ENCODE results near the gene BCL6B. TPM values are rescaled to one million over a fixed set of nuclear protein-coding genes. Genes with fewer than 3 reads are reported as not detected.

Gene BCL6B
- total RNA-seq, 1 experiment from 2014 or later = 0.57 TPM

DNA sequence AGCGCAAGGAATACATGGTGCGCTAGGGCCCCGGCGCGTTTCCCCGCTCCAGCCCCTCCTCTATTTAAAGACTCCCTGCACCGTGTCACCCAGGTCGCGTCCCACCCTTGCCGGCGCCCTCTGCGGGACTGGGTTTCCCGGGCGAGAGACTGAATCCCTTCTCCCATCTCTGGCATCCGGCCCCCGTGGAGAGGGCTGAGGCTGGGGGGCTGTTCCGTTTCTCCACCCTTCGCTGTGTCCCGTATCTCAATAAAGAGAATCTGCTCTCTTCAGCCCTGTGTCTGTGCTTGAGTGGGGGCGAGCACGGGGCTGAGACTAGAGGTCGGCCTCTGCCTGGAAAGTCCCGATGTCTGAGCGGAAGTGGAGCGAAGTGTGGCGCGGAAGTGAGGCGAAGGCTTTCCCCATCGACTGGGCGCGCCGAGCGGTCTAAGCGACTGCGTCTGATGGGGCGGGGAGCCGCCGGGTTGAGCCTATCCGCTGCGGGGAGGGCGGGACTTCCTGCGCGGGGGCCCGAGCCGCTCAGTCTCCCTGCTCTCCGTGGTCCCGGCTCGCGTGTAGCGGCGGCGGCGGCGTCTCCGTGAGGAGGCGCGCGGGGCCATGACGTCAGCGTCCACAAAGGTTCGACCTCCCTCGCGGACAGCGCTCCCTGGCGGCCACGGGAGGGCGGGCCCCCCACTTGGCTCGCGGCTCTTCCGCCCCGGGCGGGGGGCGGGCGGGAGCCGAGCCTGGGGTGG, 8.4 kb upstream of the BCL6B start:
- intact Hi-C loops (cut with micrococcal nuclease) = no loop called here
- Histone ChIP-seq H3K27me3 (ENCODE audit: insufficient read depth, low read length) (no peaks in the 10 kb centered on the region), H2AFZ (ENCODE audit: low read depth, low read length, poor library complexity, severe bottlenecking) (no peak overlapping the region), H3K36me3 (ENCODE audit: control insufficient read depth in 1 of 2, insufficient read depth in 2 of 2, low read length in 2 of 2) (no peaks in the 10 kb centered on the region), H3K27ac (ENCODE audit: low read depth, low read length) (peak overlapping the region; percentile 94), H3K9me2 (ENCODE audit: insufficient read depth) (no peaks in the 10 kb centered on the region), H4K20me1 (ENCODE audit: insufficient read depth) (no peaks in the 10 kb centered on the region), H3K4me1 (ENCODE audit: control insufficient read depth in 1 of 2, insufficient read depth in 2 of 2, low read length in 2 of 2) (peaks cover 11 to 27% of the 10 kb centered on the region in 2 experiments; a peak in 3 of 4 replicates), H3K79me2 (ENCODE audit: insufficient read depth, low read length) (peaks cover 48% of the 10 kb centered on the region), H3K4me2 (ENCODE audit: low read length) (peak overlapping the region; percentile 100), H3K9me3 (ENCODE audit: control insufficient read depth in 1 of 2, insufficient read depth in 1 of 2, low read depth in 1 of 2, low read length in 2 of 2) (no peaks in the 10 kb centered on the region), H3K4me3 (replicated peaks in 1 of 2; ENCODE audit: low read depth in 1 of 2, low read length in 2 of 2) (peak overlapping the region; percentile 61 to 74), H3K9ac (ENCODE audit: low read length) (peak overlapping the region; percentile 98)
- DNase-seq (ENCODE audit: low read depth, low spot score) = peak; percentile 85
- CTCF ChIA-PET = interaction anchor here (0.7 to 1.7 kb wide), 6 partner anchors 10 to 347 kb away, joined by 3 to 7 read pairs (median 4); partner anchors contain the start of gene ALOX12
- BruUV-seq (replicated peaks) = no TSS peak
- POLR2A ChIA-PET = interaction anchor here (1.0 to 1.5 kb wide), 2 partner anchors 9 to 170 kb away, joined by 3 to 4 read pairs; no protein-coding TSS in a partner anchor
- RAD21 ChIA-PET (ENCODE audit: low non-redundant PET in 1 of 2, low total read pairs in 2 of 2, uncharacterized antibody in 2 of 2, unreplicated experiment in 2 of 2) = no interaction called here
- peak; percentile 92 for ATAC-seq
- no peak for TF ChIP-seq RAD21 (IDR thresholded peaks at IDR 0.05; ENCODE audit: low read depth)
- peak; percentile 68 for TF ChIP-seq SP1 (IDR thresholded peaks at IDR 0.05; ENCODE audit: low read depth)
- peak; percentile 46 for TF ChIP-seq YY1 (IDR thresholded peaks at IDR 0.05; ENCODE audit: extremely low read depth, insufficient replicate concordance, low read depth, low read length)
- TF ChIP-seq EGR1 (IDR thresholded peaks at IDR 0.05; ENCODE audit: low read depth) = no peak
- TF ChIP-seq, protein P1, sequence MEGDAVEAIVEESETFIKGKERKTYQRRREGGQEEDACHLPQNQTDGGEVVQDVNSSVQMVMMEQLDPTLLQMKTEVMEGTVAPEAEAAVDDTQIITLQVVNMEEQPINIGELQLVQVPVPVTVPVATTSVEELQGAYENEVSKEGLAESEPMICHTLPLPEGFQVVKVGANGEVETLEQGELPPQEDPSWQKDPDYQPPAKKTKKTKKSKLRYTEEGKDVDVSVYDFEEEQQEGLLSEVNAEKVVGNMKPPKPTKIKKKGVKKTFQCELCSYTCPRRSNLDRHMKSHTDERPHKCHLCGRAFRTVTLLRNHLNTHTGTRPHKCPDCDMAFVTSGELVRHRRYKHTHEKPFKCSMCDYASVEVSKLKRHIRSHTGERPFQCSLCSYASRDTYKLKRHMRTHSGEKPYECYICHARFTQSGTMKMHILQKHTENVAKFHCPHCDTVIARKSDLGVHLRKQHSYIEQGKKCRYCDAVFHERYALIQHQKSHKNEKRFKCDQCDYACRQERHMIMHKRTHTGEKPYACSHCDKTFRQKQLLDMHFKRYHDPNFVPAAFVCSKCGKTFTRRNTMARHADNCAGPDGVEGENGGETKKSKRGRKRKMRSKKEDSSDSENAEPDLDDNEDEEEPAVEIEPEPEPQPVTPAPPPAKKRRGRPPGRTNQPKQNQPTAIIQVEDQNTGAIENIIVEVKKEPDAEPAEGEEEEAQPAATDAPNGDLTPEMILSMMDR (IDR thresholded peaks at IDR 0.05 in 2 of 3, conservative IDR thresholded peaks at IDR 0.05 in 1 of 3; ENCODE audit: borderline replicate concordance in 1 of 3, insufficient read depth in 1 of 3, low read depth in 2 of 3, low read length in 2 of 3) = peak in 2 of 3 experiments; percentile 52 to 56; a peak in 4 of 6 replicates
- TF ChIP-seq POLR2A (IDR thresholded peaks at IDR 0.05; ENCODE audit: borderline replicate concordance, extremely low read depth, insufficient read depth, insufficient read length) = peak; percentile 51
- TF ChIP-seq POLR2AphosphoS5 (IDR thresholded peaks at IDR 0.05; ENCODE audit: low read depth, low read length) = peak; percentile 88
- TF ChIP-seq ZFX (IDR thresholded peaks at IDR 0.05) = peak; percentile 27; the same call in 1 of the 2 replicates
- TF ChIP-seq FOSL1 (IDR thresholded peaks at IDR 0.05; ENCODE audit: low read depth) = no peak
- no peak for TF ChIP-seq EZH2phosphoT487 (IDR thresholded peaks at IDR 0.05; ENCODE audit: borderline replicate concordance)
- no peak for TF ChIP-seq CBX3 (IDR thresholded peaks at IDR 0.05; ENCODE audit: low read depth)
- TF ChIP-seq, protein P2, sequence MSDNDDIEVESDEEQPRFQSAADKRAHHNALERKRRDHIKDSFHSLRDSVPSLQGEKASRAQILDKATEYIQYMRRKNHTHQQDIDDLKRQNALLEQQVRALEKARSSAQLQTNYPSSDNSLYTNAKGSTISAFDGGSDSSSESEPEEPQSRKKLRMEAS (IDR thresholded peaks at IDR 0.05) = peak; percentile 71; the same call in 1 of the 2 replicates
- TF ChIP-seq, protein P3, sequence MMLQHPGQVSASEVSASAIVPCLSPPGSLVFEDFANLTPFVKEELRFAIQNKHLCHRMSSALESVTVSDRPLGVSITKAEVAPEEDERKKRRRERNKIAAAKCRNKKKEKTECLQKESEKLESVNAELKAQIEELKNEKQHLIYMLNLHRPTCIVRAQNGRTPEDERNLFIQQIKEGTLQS (IDR thresholded peaks at IDR 0.05) = no peak
- TF ChIP-seq, protein P4, sequence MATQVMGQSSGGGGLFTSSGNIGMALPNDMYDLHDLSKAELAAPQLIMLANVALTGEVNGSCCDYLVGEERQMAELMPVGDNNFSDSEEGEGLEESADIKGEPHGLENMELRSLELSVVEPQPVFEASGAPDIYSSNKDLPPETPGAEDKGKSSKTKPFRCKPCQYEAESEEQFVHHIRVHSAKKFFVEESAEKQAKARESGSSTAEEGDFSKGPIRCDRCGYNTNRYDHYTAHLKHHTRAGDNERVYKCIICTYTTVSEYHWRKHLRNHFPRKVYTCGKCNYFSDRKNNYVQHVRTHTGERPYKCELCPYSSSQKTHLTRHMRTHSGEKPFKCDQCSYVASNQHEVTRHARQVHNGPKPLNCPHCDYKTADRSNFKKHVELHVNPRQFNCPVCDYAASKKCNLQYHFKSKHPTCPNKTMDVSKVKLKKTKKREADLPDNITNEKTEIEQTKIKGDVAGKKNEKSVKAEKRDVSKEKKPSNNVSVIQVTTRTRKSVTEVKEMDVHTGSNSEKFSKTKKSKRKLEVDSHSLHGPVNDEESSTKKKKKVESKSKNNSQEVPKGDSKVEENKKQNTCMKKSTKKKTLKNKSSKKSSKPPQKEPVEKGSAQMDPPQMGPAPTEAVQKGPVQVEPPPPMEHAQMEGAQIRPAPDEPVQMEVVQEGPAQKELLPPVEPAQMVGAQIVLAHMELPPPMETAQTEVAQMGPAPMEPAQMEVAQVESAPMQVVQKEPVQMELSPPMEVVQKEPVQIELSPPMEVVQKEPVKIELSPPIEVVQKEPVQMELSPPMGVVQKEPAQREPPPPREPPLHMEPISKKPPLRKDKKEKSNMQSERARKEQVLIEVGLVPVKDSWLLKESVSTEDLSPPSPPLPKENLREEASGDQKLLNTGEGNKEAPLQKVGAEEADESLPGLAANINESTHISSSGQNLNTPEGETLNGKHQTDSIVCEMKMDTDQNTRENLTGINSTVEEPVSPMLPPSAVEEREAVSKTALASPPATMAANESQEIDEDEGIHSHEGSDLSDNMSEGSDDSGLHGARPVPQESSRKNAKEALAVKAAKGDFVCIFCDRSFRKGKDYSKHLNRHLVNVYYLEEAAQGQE (IDR thresholded peaks at IDR 0.05; ENCODE audit: low read depth) = no peak
- no peak for TF ChIP-seq CEBPB (IDR thresholded peaks at IDR 0.05; ENCODE audit: low read depth)
- peak; percentile 60; the same call in 1 of the 2 replicates for TF ChIP-seq SIN3A (IDR thresholded peaks at IDR 0.05; ENCODE audit: low read depth)
- TF ChIP-seq SRF (IDR thresholded peaks at IDR 0.05; ENCODE audit: low read depth) = no peak
- no peak; the same call in 1 of the 2 replicates for TF ChIP-seq ELF1 (IDR thresholded peaks at IDR 0.05; ENCODE audit: borderline replicate concordance, low read depth)
- no peak for TF ChIP-seq EZH2 (IDR thresholded peaks at IDR 0.05)
- no peak for TF ChIP-seq JUND (IDR thresholded peaks at IDR 0.05)
- no peak for TF ChIP-seq ZNF274 (IDR thresholded peaks at IDR 0.05; ENCODE audit: low read depth, low read length)
- TF ChIP-seq TCF7L2 (IDR thresholded peaks at IDR 0.05; ENCODE audit: borderline replicate concordance, extremely low read depth, insufficient read depth, insufficient read length) = peak; percentile 8
